Small intestine (tissue), 7 donors: ENCODE measurements around the gene HSPA1L. TPM values are rescaled to one million over a fixed set of nuclear protein-coding genes. Genes with fewer than 3 reads are reported as not detected.

Experiments
- DNase-seq, 2 donors: peaks; one replicate each; pipeline versions ENCODE4 v3.0.0 to v3.0.0-alpha.2; 2013
- FAIRE-seq: peaks from 2 replicates; lab custom pipeline; 2012; peaks lifted over from hg19 to GRCh38; lab: Jason Lieb, UNC
- H3K27ac ChIP-seq, 3 donors: one replicate each; pipeline ENCODE4 v1.5.1; 2013; ENCODE audit warnings: low read length in 2 of 3, mild to moderate bottlenecking in 2 of 3, control low read depth in 1 of 3, inconsistent platforms in 1 of 3, low read depth in 1 of 3, moderate library complexity in 1 of 3
- H3K27me3 ChIP-seq, 3 donors: one replicate each; pipeline ENCODE4 v1.6.1; 2013; ENCODE audit warnings: low read length in 3 of 3, inconsistent platforms in 1 of 3; ENCODE audit not compliant: control insufficient read depth in 3 of 3, insufficient read depth in 3 of 3
- H3K36me3 ChIP-seq, 3 donors: one replicate each; pipeline ENCODE4 v1.6.1; 2013; ENCODE audit warnings: low read length in 3 of 3, inconsistent platforms in 1 of 3, low read depth in 1 of 3, mild to moderate bottlenecking in 1 of 3, moderate library complexity in 1 of 3; ENCODE audit not compliant: control insufficient read depth in 3 of 3, insufficient read depth in 2 of 3
- H3K4me1 ChIP-seq, 3 donors: one replicate each; pipeline ENCODE4 v1.6.1; 2013; ENCODE audit warnings: low read length in 2 of 3, inconsistent platforms in 1 of 3, low read depth in 1 of 3, mild to moderate bottlenecking in 1 of 3, moderate library complexity in 1 of 3; ENCODE audit not compliant: control insufficient read depth in 3 of 3, insufficient read depth in 2 of 3
- H3K4me3 ChIP-seq, 3 donors: one replicate each; pipeline ENCODE4 v1.5.1; 2013; ENCODE audit warnings: low read length in 3 of 3, control low read depth in 1 of 3, inconsistent platforms in 1 of 3, low read depth in 1 of 3, mild to moderate bottlenecking in 1 of 3, moderate library complexity in 1 of 3
- H3K9me3 ChIP-seq, 2 donors: one replicate each; pipeline ENCODE4 v1.6.1; 2013; ENCODE audit warnings: low read depth in 1 of 2, low read length in 1 of 2; ENCODE audit not compliant: control insufficient read depth in 2 of 2, insufficient read depth in 1 of 2
- WGBS, 3 donors: extraction: QIAGEN DNeasy Blood & Tissue Kit; methylation state at CpG; one replicate each; pipeline ENCODE4 v1.1.7; 2013; 5-methylcytosine and 5-hydroxymethylcytosine counted together
- polyA plus RNA-seq, 4 donors: library from polyadenylated mRNA; stranded (reverse) in 3 of 4; unstranded in 1 of 4; fragments of 200-250 nt in 3 of 4; fragments of 120-200 nt in 1 of 4; gene quantifications; one replicate each; pipeline versions ENCODE4 v1.2.1 to v1.2.3, GENCODE V29; 2013
- donor health status: healthy with polysubstance abuse.
- donor health status: control.
- donor health status: control.
- donor health status: Bipolar disorder and iron deficiency.
- donor health status: healthy.

The HSPA1L gene
- polyA plus RNA-seq, 4 donors: 0.27 to 2.6 (median 1.1) TPM

DNA sequence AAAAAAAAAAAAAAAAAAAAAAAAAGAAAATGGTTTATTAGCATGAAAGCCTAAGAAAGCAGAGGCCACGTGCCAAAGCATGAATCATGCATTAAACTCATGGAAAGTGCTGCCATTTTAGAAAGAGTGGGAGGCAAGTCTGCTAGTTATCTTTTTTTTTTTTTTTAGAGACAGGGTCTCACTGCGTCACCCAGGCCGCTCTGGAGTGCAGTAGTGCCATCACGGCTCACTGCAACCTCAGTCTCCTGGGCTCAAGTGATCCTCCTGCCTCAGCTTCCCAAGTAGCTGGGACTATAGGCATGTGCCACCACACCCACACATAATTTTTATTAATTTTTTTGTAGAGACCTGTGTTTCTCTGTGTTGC is 43.1 kb downstream of the HSPA1L start:
- H3K27me3 ChIP-seq: no peaks in the 10 kb centered on the region
- no peak overlapping the region for H3K4me3 ChIP-seq
- peaks cover 0 to 6% (median 0%) of the 10 kb centered on the region in 3 donors for H3K36me3 ChIP-seq
- WGBS, 3 donors: 69 to 75% (median 74%) methylated on average over 4 of the region's 4 CpGs
- FAIRE-seq: no peak
- H3K4me1 ChIP-seq: peaks cover 0 to 28% (median 4%) of the 10 kb centered on the region in 3 donors
- no peaks in the 10 kb centered on the region for H3K9me3 ChIP-seq
- no peak for DNase-seq
- no peak overlapping the region for H3K27ac ChIP-seq

DNA sequence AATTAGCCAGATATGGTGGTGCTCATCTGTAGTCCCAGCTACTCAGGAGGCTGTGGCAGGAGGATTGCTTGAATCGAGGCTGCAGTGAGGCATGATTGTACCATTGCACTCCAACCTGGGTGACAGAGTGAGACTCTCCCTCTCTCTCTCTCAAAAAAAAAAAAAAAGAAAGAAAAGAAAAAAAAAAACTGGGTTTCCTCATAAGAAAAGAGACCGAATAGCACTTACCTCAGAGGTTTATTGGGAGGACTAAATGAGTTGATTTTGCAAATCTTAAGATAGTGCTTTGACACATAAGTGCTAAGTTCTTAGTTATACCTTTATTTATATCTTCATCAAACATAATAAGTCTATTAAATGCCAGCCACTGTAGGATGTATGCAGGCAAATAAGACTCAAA is 44.2 kb downstream of the HSPA1L start:
- Histone ChIP-seq H3K4me3 (no peak overlapping the region), H3K27ac (no peak overlapping the region), H3K9me3 (no peaks in the 10 kb centered on the region), H3K36me3 (peaks cover 0 to 6% (median 0%) of the 10 kb centered on the region in 3 donors), H3K4me1 (peaks cover 0 to 23% (median 0%) of the 10 kb centered on the region in 3 donors), H3K27me3 (no peaks in the 10 kb centered on the region)
- FAIRE-seq (no peak), DNase-seq (no peak)
- WGBS, 3 donors: 77 to 85% (median 85%) methylated on average over 2 of the region's 2 CpGs

DNA sequence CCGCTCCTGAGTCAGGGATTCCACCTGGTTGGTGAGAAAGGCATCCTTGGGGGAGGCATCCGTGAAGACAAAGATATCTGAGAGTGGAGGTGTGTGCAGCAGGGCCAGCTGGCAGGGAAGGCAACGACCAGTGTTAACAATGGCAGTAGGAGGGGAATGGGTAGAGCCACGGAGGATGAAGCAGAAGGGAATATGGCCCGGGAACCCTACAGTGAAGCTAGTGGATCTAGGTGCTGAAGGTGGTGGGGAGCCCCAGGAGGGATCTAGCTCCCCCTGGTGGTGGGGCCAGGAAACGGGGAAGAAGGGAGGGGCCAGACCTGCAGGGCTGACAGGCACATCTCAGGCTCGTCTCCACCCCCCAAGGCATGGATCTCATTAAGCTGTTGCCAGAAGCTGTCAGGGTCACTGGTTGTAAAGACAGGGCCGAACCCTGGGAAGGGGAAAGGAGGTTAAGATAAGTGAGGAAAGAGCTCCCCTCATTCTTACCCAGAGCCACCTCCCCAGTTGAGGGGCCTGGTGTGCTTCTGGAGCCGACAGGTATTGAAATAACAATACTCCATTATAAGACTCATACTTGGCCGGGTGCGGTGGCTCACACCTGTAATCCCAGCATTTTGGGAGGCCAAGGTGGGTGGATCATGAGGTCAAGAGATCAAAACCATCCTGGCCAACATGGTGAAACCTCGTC is 45.3 kb downstream of the HSPA1L start:
- H3K27me3 ChIP-seq: no peaks in the 10 kb centered on the region
- no peak overlapping the region for H3K27ac ChIP-seq

DNA sequence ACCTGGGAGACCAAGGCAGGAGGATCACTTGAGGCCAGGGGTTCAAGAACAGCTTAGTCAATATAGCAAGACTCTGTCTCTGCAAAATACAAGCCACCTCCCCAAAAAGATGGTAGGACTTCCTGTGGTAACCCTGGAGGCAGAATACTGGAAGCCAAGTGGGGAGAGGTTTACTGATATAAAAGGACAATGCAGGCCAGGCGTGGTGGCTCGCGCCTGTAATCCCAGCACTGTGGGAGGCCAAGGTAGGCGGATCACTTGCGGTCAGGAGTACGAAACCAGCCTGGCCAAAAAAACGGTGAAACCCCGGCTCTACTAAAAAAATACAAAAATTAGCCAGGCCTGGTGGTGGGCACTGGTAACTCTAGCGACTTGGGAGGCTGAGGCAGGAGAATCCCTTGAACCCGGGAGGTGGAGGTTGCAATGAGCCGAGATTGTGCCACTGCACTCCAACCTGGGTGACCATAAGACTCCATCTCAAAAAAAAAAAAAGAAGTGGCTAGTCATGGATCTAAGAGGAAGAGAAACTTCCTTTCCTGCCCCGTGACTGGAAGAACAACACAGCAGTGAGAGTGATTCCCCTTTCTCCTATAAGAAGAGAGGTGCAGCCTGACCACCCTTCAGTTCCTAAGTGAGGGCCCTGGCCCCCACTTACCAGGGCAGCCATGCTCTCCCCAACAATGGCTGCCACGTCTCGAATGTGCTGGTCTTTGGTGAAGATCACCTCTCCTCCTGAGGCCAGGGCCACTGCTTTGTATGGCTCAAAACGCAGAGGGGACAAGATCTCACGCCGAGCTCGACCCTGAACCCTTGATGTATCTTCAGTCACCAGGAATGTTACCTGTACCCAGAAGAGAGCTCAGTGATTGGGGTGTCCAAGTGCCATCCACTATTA is 46.5 kb downstream of the HSPA1L start:
- DNase-seq (no peak), FAIRE-seq (no peak)
- no peak overlapping the region for H3K4me3 ChIP-seq
- no peaks in the 10 kb centered on the region for H3K27me3 ChIP-seq
- H3K4me1 ChIP-seq: peaks cover 0 to 27% (median 0%) of the 10 kb centered on the region in 3 donors
- peaks cover 0 to 12% (median 0%) of the 10 kb centered on the region in 3 donors for H3K36me3 ChIP-seq
- H3K27ac ChIP-seq: no peak overlapping the region
- WGBS, 3 donors: 92 to 93% (median 92%) methylated on average over 18 of the region's 18 CpGs
- no peaks in the 10 kb centered on the region for H3K9me3 ChIP-seq

More for the DNA sequence above, 45.3 kb downstream of the HSPA1L start:
- H3K4me1 ChIP-seq: peaks cover 0 to 19% (median 0%) of the 10 kb centered on the region in 3 donors
- no peaks in the 10 kb centered on the region for H3K9me3 ChIP-seq
- DNase-seq (peak; percentile 88 to 91), FAIRE-seq (no peak)
- H3K4me3 ChIP-seq: no peak overlapping the region
- 36 to 57% (median 46%) methylated on average over 12 of the region's 12 CpGs for WGBS, 3 donors
- H3K36me3 ChIP-seq: peaks cover 0 to 9% (median 0%) of the 10 kb centered on the region in 3 donors

DNA sequence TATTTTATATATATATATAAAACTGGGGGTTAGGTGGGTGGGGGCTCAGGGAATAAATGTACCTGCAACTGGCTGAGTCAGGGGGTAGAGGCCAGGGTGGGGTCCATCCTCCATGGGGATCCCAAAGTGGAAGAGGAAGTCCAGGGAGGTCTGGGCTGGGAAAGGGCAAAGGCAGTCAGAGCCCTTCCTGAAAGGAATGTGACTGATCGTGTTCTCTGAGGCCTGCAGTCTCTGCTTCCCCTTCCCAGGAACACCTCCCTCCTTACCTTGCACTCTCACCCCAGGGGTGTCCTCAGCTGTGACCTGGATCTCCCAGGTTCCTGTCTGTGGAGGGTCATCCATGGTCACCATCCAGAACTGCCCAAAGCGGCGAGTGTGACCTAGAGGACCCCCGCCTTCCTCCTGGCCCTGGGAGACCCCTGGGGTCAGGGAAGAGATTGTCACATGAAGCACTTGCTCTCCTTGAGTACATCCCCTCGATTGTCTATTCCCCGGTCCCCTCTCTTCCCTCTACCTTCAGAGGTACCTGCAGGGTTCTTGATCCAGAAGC is 47.9 kb downstream of the HSPA1L start:
- Histone ChIP-seq H3K4me3 (no peak overlapping the region), H3K27me3 (no peaks in the 10 kb centered on the region), H3K36me3 (peaks cover 0 to 22% (median 0%) of the 10 kb centered on the region in 3 donors), H3K9me3 (no peaks in the 10 kb centered on the region), H3K27ac (no peak overlapping the region), H3K4me1 (peaks cover 0 to 35% (median 0%) of the 10 kb centered on the region in 3 donors)
- peak; percentile 30 to 46 for DNase-seq
- FAIRE-seq: no peak
- WGBS, 3 donors: 78 to 84% (median 79%) methylated on average over 6 of the region's 6 CpGs

DNA sequence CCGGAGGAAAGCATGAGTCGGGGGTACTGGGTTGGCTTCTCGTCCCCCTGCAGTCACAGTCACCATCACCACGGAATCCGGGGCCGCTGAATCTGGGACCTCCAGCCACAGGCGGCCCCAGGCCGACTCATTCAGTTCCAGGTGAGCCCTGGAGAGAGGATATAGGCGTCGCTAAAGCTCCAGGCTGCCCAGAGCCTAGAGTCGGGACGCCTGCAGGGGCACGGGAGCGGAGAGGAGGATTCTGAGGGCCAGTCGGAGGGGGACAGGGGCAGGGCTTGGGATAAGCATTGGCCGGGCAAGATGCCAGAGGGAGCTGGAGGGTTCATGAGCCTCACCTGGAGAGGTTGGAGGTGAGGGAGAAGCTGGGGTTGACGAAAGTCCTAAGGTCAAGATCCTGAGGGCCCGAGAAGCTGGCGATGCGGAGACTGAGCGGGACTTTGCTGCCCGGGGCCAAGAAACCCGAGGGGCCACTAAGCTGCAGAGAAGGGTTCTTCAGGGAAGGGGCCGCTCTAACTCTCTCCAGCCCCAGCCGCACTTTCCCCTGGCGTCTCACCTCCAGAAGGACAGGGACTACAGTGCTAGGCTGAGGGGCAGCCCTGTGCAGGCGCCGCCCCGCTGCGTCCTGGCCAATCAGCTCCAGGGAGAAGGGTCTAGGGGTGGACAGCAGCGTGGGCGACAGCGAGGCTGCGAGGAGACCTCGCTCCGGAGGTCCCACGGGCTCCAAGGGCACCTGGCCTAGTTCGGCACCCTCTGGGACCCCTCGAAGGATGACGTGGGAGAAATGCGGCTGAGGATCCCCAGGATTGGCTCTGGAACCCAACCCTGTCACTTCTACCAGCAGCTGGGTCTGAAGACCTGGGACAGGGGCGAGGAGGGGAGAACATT is 48.9 kb downstream of the HSPA1L start:
- H3K27ac ChIP-seq: peak overlapping the region in 2 of 3 donors; percentile 12 to 15
- WGBS, 3 donors: 20 to 39% (median 39%) methylated on average over 39 to 42 of the region's 42 CpGs
- H3K4me1 ChIP-seq: peaks cover 0 to 41% (median 6%) of the 10 kb centered on the region in 3 donors
- peak; percentile 70 to 88 for DNase-seq
- peak overlapping the region in 2 of 3 donors; percentile 33 to 36 for H3K4me3 ChIP-seq
- no peaks in the 10 kb centered on the region for H3K9me3 ChIP-seq
- peaks cover 0 to 30% (median 0%) of the 10 kb centered on the region in 3 donors for H3K36me3 ChIP-seq
- H3K27me3 ChIP-seq: no peaks in the 10 kb centered on the region
- no peak for FAIRE-seq

DNA sequence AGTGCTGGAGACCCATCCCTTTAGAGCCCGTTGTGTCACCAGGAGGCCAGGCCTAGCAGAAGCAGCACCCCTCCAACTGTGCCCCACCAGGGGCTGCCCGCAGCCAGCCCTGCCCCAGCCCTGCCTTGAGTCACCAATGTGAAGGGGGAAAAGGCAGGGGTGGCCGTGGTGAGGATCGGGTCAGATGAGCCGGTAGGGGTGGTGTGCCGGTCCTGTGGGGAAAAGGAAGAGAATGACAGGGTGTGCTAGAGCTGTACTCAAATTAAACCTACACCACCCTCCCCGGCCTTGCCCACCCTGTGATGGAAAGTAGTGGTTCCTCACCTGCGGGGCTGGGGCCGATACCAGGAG is 49.5 kb downstream of the HSPA1L start:
- Histone ChIP-seq H3K4me3 (peak overlapping the region in 2 of 3 donors; percentile 33 to 36), H3K27me3 (no peaks in the 10 kb centered on the region), H3K4me1 (peaks cover 0 to 45% (median 7%) of the 10 kb centered on the region in 3 donors), H3K9me3 (no peaks in the 10 kb centered on the region), H3K36me3 (peaks cover 0 to 35% (median 0%) of the 10 kb centered on the region in 3 donors), H3K27ac (no peak overlapping the region)
- 49 to 81% (median 57%) methylated on average over 9 of the region's 9 CpGs for WGBS, 3 donors
- FAIRE-seq (no peak), DNase-seq (no peak)
